Fibroblast of mammary gland (primary cell): Measurements from ENCODE around the gene ANK3.

Source experiments
- DNase-seq: peaks from one replicate; pipeline ENCODE4 v3.0.0-alpha.2; 2010; ENCODE audit warnings: low read depth
- H3K4me3 ChIP-seq: 2 replicates; pipeline ENCODE4 v1.5.1; 2011; ENCODE audit warnings: low read depth, mild to moderate bottlenecking, low read length, moderate library complexity; ENCODE audit not compliant: control insufficient read depth
- CTCF ChIP-seq: conservative IDR thresholded peaks from 2 replicates; pipeline ENCODE4 v1.5.1; 2011; ENCODE audit warnings: low read depth, low read length, inconsistent platforms; ENCODE audit not compliant: control insufficient read depth, insufficient read depth

The ANK3 gene

GRCh38 chr10:60347270-60347669 lies 42.4 kb downstream of the ANK3 start:
- no peak for DNase-seq
- no peak overlapping the region for H3K4me3 ChIP-seq
- no peak for TF ChIP-seq CTCF

GRCh38 chr10:60346661-60347060 lies 43.0 kb downstream of the ANK3 start:
- peak; percentile 14 for DNase-seq
- no peak overlapping the region for H3K4me3 ChIP-seq
- no peak for TF ChIP-seq CTCF

GRCh38 chr10:60343254-60343653 lies 46.4 kb downstream of the ANK3 start:
- TF ChIP-seq CTCF = no peak
- no peak overlapping the region for H3K4me3 ChIP-seq
- DNase-seq = no peak

GRCh38 chr10:60341969-60342368 lies 47.7 kb downstream of the ANK3 start:
- H3K4me3 ChIP-seq = no peak overlapping the region
- DNase-seq = no peak
- no peak for TF ChIP-seq CTCF

- DNase-seq = peak; percentile 6
- TF ChIP-seq CTCF = no peak
- no peak overlapping the region for H3K4me3 ChIP-seq
Observed at GRCh38 chr10:60340973-60341372, 48.7 kb downstream of the ANK3 start.

GRCh38 chr10:60339757-60340156 lies 49.9 kb downstream of the ANK3 start:
- H3K4me3 ChIP-seq = no peak overlapping the region
- no peak for DNase-seq
- no peak for TF ChIP-seq CTCF

- TF ChIP-seq CTCF = no peak
- no peak for DNase-seq
- no peak overlapping the region for H3K4me3 ChIP-seq
Observed at GRCh38 chr10:60338786-60339185, 50.9 kb downstream of the ANK3 start.
